ENCODE results near the gene HSD17B8. TPM values are rescaled to one million over a fixed set of nuclear protein-coding genes. Genes with fewer than 3 reads are reported as not detected.

The HSD17B8 gene
- polyA plus RNA-seq, 2 of the 4 experiments (the other 2 are of a cell fraction), result 9.5 to 16.5 TPM

DNA sequence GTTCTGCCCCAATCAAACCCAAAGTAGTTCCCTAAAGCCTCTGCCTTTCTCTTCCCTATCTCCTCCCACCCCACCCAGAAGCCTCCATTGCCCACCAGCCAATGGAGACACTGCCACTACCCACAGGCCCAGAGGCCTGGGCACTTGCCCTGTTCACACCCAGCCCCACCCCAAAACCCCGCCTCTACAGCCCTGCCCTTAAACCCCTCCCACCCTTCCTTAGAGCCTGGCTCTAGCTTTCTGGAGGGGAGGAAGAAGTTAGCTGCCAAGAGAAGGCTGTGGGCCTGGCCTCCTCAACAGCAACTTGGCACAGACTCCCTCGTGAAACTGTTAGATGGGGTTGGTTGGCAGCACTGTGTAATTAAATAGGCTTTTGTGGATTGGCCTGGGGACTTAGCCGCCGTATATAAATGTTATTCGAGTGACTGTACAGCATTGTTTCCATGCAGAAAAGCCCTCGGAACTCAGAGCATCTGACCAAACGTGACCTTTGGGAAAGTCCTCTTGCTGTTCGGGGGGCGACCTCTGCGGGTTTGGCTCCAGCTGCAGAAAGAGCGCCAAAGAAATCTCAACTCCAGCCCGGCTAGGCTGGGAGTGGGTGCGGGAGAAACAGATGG, 43.6 kb upstream of the HSD17B8 start:
- TF ChIP-seq, protein P1, sequence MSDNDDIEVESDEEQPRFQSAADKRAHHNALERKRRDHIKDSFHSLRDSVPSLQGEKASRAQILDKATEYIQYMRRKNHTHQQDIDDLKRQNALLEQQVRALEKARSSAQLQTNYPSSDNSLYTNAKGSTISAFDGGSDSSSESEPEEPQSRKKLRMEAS (IDR thresholded peaks at IDR 0.05), result no peak
- TF ChIP-seq CHD4 (IDR thresholded peaks at IDR 0.05; ENCODE audit: borderline replicate concordance) (no peak), ZNF302 (CRISPR knock-in tag; IDR thresholded peaks at IDR 0.05) (no peak), KDM1A (IDR thresholded peaks at IDR 0.05; ENCODE audit: low read depth) (no peak), CBX8 (IDR thresholded peaks at IDR 0.05) (no peak), ZFP36 (IDR thresholded peaks at IDR 0.05; ENCODE audit: borderline replicate concordance, partially characterized antibody) (no peak), SREBF2 (IDR thresholded peaks at IDR 0.05) (no peak), HDAC2 (IDR thresholded peaks at IDR 0.05) (no peak), KDM5A (IDR thresholded peaks at IDR 0.05) (no peak), RARB (CRISPR knock-in tag; IDR thresholded peaks at IDR 0.05) (no peak), FOSL2 (IDR thresholded peaks at IDR 0.05) (no peak), FOSL2 (CRISPR knock-in tag; IDR thresholded peaks at IDR 0.05) (no peak), ZC3H11A (IDR thresholded peaks at IDR 0.05) (no peak), TFCP2L1 (CRISPR knock-in tag; IDR thresholded peaks at IDR 0.05) (no peak), CTCF (IDR thresholded peaks at IDR 0.05) (no peak)
- TF ChIP-seq, protein P2, sequence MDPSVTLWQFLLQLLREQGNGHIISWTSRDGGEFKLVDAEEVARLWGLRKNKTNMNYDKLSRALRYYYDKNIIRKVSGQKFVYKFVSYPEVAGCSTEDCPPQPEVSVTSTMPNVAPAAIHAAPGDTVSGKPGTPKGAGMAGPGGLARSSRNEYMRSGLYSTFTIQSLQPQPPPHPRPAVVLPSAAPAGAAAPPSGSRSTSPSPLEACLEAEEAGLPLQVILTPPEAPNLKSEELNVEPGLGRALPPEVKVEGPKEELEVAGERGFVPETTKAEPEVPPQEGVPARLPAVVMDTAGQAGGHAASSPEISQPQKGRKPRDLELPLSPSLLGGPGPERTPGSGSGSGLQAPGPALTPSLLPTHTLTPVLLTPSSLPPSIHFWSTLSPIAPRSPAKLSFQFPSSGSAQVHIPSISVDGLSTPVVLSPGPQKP (IDR thresholded peaks at IDR 0.05; ENCODE audit: low read depth, low read length), result no peak
- TF ChIP-seq, protein P3, sequence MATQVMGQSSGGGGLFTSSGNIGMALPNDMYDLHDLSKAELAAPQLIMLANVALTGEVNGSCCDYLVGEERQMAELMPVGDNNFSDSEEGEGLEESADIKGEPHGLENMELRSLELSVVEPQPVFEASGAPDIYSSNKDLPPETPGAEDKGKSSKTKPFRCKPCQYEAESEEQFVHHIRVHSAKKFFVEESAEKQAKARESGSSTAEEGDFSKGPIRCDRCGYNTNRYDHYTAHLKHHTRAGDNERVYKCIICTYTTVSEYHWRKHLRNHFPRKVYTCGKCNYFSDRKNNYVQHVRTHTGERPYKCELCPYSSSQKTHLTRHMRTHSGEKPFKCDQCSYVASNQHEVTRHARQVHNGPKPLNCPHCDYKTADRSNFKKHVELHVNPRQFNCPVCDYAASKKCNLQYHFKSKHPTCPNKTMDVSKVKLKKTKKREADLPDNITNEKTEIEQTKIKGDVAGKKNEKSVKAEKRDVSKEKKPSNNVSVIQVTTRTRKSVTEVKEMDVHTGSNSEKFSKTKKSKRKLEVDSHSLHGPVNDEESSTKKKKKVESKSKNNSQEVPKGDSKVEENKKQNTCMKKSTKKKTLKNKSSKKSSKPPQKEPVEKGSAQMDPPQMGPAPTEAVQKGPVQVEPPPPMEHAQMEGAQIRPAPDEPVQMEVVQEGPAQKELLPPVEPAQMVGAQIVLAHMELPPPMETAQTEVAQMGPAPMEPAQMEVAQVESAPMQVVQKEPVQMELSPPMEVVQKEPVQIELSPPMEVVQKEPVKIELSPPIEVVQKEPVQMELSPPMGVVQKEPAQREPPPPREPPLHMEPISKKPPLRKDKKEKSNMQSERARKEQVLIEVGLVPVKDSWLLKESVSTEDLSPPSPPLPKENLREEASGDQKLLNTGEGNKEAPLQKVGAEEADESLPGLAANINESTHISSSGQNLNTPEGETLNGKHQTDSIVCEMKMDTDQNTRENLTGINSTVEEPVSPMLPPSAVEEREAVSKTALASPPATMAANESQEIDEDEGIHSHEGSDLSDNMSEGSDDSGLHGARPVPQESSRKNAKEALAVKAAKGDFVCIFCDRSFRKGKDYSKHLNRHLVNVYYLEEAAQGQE (IDR thresholded peaks at IDR 0.05), result no peak
- H3K4me2 ChIP-seq, result peak overlapping the region; percentile 86
- peaks cover 14% of the 10 kb centered on the region; the same call in 2 of the 3 replicates for H3K4me1 ChIP-seq
- ChIA-PET POLR2A (no interaction called here), CTCF (interaction anchor here (0.7 to 5.2 kb wide), 15 partner anchors 7 to 159 kb away, joined by 3 to 39 read pairs (median 4); no protein-coding TSS in a partner anchor)
- 29% methylated on average over 6 of the region's 13 CpGs for WGBS (ENCODE audit: missing lambda C conversion rate)
- H3K27ac ChIP-seq, result peak overlapping the region in 1 of 2 experiments; percentile 91; a peak in 2 of 6 replicates
- FAIRE-seq (no peak), DNase-seq (ENCODE audit: low read depth in 1 of 2, low spot score in 1 of 2) (peak in 1 of 2 experiments; percentile 45), ATAC-seq (peak in 1 of 2 experiments; percentile 65; a peak in 3 of 6 replicates)
- H3K9me3 ChIP-seq, result no peaks in the 10 kb centered on the region
- peak overlapping the region; percentile 49; the same call in 1 of the 3 replicates for H3K4me3 ChIP-seq

DNA sequence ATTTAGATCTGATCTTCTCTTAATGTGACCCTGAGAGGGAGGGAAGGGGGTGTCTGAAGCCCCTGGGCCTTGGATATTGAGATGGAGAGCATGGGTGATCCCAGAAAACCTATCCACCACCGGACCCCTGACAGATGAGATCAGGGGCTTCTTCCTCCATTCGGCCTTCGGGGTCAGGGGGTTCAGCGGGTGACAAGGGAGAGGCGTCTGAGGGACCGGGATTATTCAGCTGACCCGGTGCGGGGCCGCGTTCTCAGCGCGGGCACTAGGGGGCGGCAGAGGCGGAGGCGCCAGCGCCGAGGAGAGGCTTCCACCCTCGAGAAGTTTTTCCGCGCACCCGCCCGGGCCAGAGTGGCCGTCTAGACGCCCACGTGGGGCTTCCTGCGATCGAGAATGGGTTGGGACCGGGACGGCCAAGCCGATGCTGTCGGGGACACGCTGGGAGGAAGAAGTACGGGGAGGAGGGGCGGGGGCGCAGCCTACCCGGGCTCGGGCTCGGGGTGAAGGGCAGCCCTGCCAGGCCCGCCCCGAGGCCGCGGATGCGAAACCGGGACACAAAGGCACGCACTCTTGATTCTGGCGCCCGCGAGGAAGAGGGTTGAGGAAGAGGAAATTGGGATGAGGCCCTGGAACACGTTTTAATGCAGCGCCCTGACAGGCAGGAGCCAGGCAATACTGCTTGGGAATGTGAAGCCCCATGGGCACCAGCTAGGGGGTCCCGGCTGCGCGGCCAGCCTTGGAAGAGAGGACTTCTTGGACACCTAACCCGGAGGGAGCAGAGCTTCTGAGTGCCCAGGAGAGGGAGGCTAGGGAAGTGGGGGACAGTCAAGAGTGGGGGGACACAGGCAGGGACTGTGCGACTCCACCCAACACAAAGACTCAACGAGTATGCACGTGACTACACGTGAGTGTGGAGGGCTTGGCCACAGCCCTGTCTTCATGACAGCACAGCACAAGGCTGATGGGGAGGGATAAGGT, 42.8 kb upstream of the HSD17B8 start:
- H3K4me3 ChIP-seq, result peak overlapping the region; percentile 49
- peak overlapping the region; percentile 86 for H3K4me2 ChIP-seq
- ATAC-seq, result peak; percentile 87 to 94
- ChIA-PET CTCF (interaction anchor here (0.7 to 5.2 kb wide), 18 partner anchors 8 to 159 kb away, joined by 3 to 39 read pairs (median 4); no protein-coding TSS in a partner anchor), POLR2A (no interaction called here)
- H3K27ac ChIP-seq, result peak overlapping the region; percentile 78 to 91
- H3K4me1 ChIP-seq, result peaks cover 14% of the 10 kb centered on the region; the same call in 2 of the 3 replicates
- DNase-seq (ENCODE audit: low read depth in 1 of 2, low spot score in 1 of 2), result peak; percentile 37 to 74
- WGBS (ENCODE audit: missing lambda C conversion rate), result 27% methylated on average over 15 of the region's 58 CpGs
- H3K9me3 ChIP-seq, result no peaks in the 10 kb centered on the region
- FAIRE-seq, result no peak
- TF ChIP-seq CTCF (IDR thresholded peaks at IDR 0.05) (peak; percentile 72), USF2 (IDR thresholded peaks at IDR 0.05) (0 out of 2 replicates have a peak, but pooled peaks have one; percentile 14), BHLHE40 (IDR thresholded peaks at IDR 0.05; ENCODE audit: low read depth, low read length) (no peak), PHF8 (IDR thresholded peaks at IDR 0.05; ENCODE audit: borderline replicate concordance, low read depth) (no peak), ZSCAN20 (CRISPR knock-in tag; IDR thresholded peaks at IDR 0.05) (no peak), EHMT2 (IDR thresholded peaks at IDR 0.05; ENCODE audit: low read depth) (no peak), POLR2AphosphoS2 (conservative IDR thresholded peaks at IDR 0.05; ENCODE audit: low read length) (no peak), RAD21 (conservative IDR thresholded peaks at IDR 0.05 in 1 of 2, IDR thresholded peaks at IDR 0.05 in 1 of 2) (peak; percentile 35 to 55; a peak in 3 of 5 replicates)
